ENCODE measurements around the gene NHS. TPM values are rescaled to one million over a fixed set of nuclear protein-coding genes. Genes with fewer than 3 reads are reported as not detected.

NHS gene
- total RNA-seq, 1 donor from 2014 or later: 12.1 TPM

DNA sequence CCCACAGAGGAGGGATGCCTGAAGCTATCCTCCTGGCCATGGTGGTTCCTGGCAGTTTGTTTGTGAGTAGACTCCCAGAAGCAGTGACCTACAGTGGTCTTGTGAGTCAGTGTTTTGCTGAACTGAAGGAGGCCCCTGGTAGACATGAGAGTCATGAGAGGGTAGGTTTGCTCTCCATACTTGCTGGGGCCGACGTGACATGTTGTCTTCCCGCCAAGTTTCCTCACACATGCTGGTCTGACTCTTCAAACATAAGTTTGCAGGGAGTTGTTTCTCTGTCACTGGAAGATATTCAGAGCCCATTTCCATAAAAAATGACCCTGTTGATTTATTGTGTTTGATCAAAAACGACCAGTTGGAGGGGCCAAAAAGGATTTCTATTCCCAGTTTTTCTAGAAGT lies 231.2 kb downstream of the NHS start:
- Mint-ChIP-seq H3K27me3 (ENCODE audit: insufficient read depth, low read depth) (peaks cover 8% of the 10 kb centered on the region), H3K4me1 (peaks cover 60% of the 10 kb centered on the region), H3K36me3 (no peaks in the 10 kb centered on the region), H3K4me3 (no peak overlapping the region), H3K27ac (peak overlapping the region; percentile 68), H3K9me3 (no peaks in the 10 kb centered on the region)
- no peak for DNase-seq (ENCODE audit: low spot score)
- Histone ChIP-seq H3K27ac (no peak overlapping the region), H4K20me1 (ENCODE audit: low read depth) (no peaks in the 10 kb centered on the region), H3K79me2 (ENCODE audit: low read depth) (no peaks in the 10 kb centered on the region), H3K9ac (no peak overlapping the region), H3K4me1 (peaks cover 7% of the 10 kb centered on the region), H3K27me3 (no peaks in the 10 kb centered on the region), H3K4me3 (no peak overlapping the region), H3K36me3 (no peaks in the 10 kb centered on the region), H3K9me3 (ENCODE audit: low read depth) (no peaks in the 10 kb centered on the region), H3K4me2 (no peak overlapping the region), H2AFZ (replicated peaks) (no peak overlapping the region), H3F3A (ENCODE audit: low read depth) (no peaks in the 10 kb centered on the region)
- TF ChIP-seq EZH2phosphoT487 (IDR thresholded peaks at IDR 0.05): no peak
- TF ChIP-seq EZH2 (IDR thresholded peaks at IDR 0.05): no peak
- no peak for TF ChIP-seq CTCF (IDR thresholded peaks at IDR 0.05)

GRCh38 chrX:17608888-17609287 lies 233.9 kb downstream of the NHS start:
- no peaks in the 10 kb centered on the region for H3F3A ChIP-seq (ENCODE audit: low read depth)
- Mint-ChIP-seq H3K36me3 (no peaks in the 10 kb centered on the region), H3K27ac (peak overlapping the region; percentile 53), H3K9me3 (no peaks in the 10 kb centered on the region), H3K4me3 (no peak overlapping the region), H3K4me1 (peaks cover 72% of the 10 kb centered on the region), H3K27me3 (ENCODE audit: insufficient read depth, low read depth) (peaks cover 8% of the 10 kb centered on the region)
- H3K9ac ChIP-seq: no peak overlapping the region
- H3K79me2 ChIP-seq (ENCODE audit: low read depth): no peaks in the 10 kb centered on the region
- H3K9me3 ChIP-seq (ENCODE audit: low read depth): no peaks in the 10 kb centered on the region
- H3K36me3 ChIP-seq: no peaks in the 10 kb centered on the region
- no peak overlapping the region for H2AFZ ChIP-seq (replicated peaks)
- peaks cover 7% of the 10 kb centered on the region for H3K4me1 ChIP-seq
- no peak for DNase-seq (ENCODE audit: low spot score)
- no peak overlapping the region for H3K27ac ChIP-seq
- TF ChIP-seq EZH2phosphoT487 (IDR thresholded peaks at IDR 0.05) (no peak), EZH2 (IDR thresholded peaks at IDR 0.05) (no peak), CTCF (IDR thresholded peaks at IDR 0.05) (no peak)
- no peak overlapping the region for H3K4me2 ChIP-seq
- no peaks in the 10 kb centered on the region for H4K20me1 ChIP-seq (ENCODE audit: low read depth)
- H3K4me3 ChIP-seq: no peak overlapping the region
- H3K27me3 ChIP-seq: no peaks in the 10 kb centered on the region

DNA sequence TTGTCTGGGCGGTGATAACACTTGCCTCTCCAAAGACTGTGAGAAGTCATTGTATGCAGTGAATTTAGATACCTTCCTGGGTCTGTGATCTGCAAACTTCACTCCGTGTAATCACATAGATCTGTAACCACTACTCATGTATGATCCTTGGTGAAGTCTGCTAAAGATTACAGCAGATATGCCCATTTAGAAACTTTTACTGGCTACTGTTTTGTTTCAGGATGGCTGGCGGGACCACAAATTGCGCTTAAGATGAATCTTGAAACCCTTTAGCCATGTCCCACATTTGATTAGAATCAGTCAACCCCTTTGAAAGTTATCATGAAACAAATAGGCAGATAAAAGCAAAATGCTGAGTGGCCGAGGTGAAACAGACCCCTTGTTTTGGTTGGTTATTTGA lies 235.8 kb downstream of the NHS start:
- peaks cover 69% of the 10 kb centered on the region for H3K4me1 Mint-ChIP-seq
- H3K79me2 ChIP-seq (ENCODE audit: low read depth): no peaks in the 10 kb centered on the region
- no peak for DNase-seq (ENCODE audit: low spot score)
- no peaks in the 10 kb centered on the region for H3F3A ChIP-seq (ENCODE audit: low read depth)
- no peaks in the 10 kb centered on the region for H3K36me3 Mint-ChIP-seq
- no peaks in the 10 kb centered on the region for H3K9me3 Mint-ChIP-seq
- H3K4me3 Mint-ChIP-seq: no peak overlapping the region
- H3K4me1 ChIP-seq: peaks cover 7% of the 10 kb centered on the region
- no peaks in the 10 kb centered on the region for H4K20me1 ChIP-seq (ENCODE audit: low read depth)
- H2AFZ ChIP-seq (replicated peaks): no peak overlapping the region
- no peak overlapping the region for H3K4me3 ChIP-seq
- H3K27ac ChIP-seq: no peak overlapping the region
- no peaks in the 10 kb centered on the region for H3K27me3 ChIP-seq
- H3K36me3 ChIP-seq: no peaks in the 10 kb centered on the region
- no peak for TF ChIP-seq CTCF (IDR thresholded peaks at IDR 0.05)
- no peak for TF ChIP-seq EZH2 (IDR thresholded peaks at IDR 0.05)
- no peak for TF ChIP-seq EZH2phosphoT487 (IDR thresholded peaks at IDR 0.05)
- no peak overlapping the region for H3K9ac ChIP-seq
- H3K4me2 ChIP-seq: no peak overlapping the region
- H3K9me3 ChIP-seq (ENCODE audit: low read depth): no peaks in the 10 kb centered on the region
- H3K27me3 Mint-ChIP-seq (ENCODE audit: insufficient read depth, low read depth): peaks cover 10% of the 10 kb centered on the region
- no peak overlapping the region for H3K27ac Mint-ChIP-seq

Measured in neural progenitor cell (in vitro differentiated cells).